WI38 (cell line): Measurements from ENCODE around the gene SUCLG1.

Source experiments
- H3K4me3 ChIP-seq: 2 replicates; pipeline ENCODE4 v1.5.1; 2011; ENCODE audit warnings: low read depth, mild to moderate bottlenecking, control low read depth, low read length
- TF ChIP-seq, protein P1 (sequence below): IDR thresholded peaks from 2 replicates; pipeline ENCODE4 v1.5.1; 2012; ENCODE audit warnings: low read depth, mild to moderate bottlenecking, control low read depth, low read length

SUCLG1 gene

GRCh38 chr2:84493514-84493913 is 34.4 kb upstream of the SUCLG1 start:
- no peak overlapping the region for H3K4me3 ChIP-seq
- TF ChIP-seq, protein P1, sequence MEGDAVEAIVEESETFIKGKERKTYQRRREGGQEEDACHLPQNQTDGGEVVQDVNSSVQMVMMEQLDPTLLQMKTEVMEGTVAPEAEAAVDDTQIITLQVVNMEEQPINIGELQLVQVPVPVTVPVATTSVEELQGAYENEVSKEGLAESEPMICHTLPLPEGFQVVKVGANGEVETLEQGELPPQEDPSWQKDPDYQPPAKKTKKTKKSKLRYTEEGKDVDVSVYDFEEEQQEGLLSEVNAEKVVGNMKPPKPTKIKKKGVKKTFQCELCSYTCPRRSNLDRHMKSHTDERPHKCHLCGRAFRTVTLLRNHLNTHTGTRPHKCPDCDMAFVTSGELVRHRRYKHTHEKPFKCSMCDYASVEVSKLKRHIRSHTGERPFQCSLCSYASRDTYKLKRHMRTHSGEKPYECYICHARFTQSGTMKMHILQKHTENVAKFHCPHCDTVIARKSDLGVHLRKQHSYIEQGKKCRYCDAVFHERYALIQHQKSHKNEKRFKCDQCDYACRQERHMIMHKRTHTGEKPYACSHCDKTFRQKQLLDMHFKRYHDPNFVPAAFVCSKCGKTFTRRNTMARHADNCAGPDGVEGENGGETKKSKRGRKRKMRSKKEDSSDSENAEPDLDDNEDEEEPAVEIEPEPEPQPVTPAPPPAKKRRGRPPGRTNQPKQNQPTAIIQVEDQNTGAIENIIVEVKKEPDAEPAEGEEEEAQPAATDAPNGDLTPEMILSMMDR = no peak

GRCh38 chr2:84492571-84492970 is 33.5 kb upstream of the SUCLG1 start:
- no peak overlapping the region for H3K4me3 ChIP-seq
- TF ChIP-seq, protein P1 = no peak

GRCh38 chr2:84491741-84492140 is 32.7 kb upstream of the SUCLG1 start:
- TF ChIP-seq, protein P1 = no peak
- no peak overlapping the region for H3K4me3 ChIP-seq

GRCh38 chr2:84491256-84491655 is 32.2 kb upstream of the SUCLG1 start:
- TF ChIP-seq, protein P1 = no peak
- H3K4me3 ChIP-seq = no peak overlapping the region

DNA sequence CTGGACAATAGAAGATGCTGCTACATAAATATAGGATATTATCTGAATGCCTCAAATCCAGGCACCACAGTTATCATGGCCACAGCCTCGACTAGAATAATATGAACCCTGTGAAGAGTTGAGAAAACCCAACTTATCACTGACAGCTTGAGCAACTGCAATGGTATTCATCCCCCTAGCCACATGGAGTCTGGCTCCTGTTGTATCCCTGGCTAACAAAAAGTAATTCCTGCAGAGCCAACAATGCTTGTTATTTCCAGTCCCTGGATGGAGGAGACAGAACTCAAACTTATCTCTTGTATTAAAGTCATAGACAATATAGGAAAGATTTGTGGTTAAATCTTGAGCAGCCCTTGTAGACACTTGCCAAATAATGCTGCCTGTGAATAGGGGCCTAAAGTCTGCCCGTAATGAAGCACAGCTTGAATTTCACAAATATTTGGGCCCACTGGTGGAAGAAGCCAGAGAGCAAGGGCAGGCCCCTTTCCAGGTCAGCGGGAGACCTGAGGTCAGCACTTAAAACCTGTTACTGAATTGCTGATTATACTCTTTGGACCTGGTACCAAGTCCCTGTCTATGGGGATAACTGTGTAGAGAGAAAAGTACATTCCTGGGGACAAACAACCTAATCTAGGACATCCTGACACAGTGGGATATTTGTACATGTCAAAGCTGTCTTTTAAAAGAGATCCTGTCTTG is 28.4 kb upstream of the SUCLG1 start:
- TF ChIP-seq, protein P1 = no peak

GRCh38 chr2:84486441-84487115 is 27.5 kb upstream of the SUCLG1 start:
- TF ChIP-seq, protein P1 = no peak
- no peak overlapping the region for H3K4me3 ChIP-seq

More for the DNA sequence above, 28.4 kb upstream of the SUCLG1 start:
- no peak overlapping the region for H3K4me3 ChIP-seq

- TF ChIP-seq, protein P1 = no peak
- H3K4me3 ChIP-seq = no peak overlapping the region
These were observed 24.2 kb upstream of the SUCLG1 start for GRCh38 chr2:84483320-84483719.
